Measurements from ENCODE around the gene ACTL8.

Gene ACTL8

GRCh38 chr1:17755120-17755519 is at the start of gene ACTL8:
ACTL8 (plus strand) TSS chr1:17755333; CDS start chr1:17823009, 67,676 bp downstream.
- no peak for FAIRE-seq

DNA sequence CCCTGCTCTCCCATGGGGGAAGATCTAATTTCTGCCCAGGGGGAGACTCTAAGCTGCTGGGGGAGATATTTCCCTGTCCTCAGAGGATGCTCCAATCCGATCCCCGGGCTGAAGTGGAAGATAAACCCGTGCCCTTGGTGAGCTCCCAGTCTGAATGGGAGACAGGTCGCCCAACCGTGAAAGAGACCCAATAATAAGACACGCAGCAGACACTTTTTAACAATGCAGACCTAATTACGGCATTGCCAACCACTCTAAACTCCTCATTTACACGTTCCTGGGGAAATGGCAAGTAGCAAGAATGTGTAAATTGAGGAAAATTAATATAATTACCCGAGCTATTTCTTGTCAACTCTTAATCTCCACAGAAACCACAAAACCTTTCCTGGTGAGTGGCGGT is 48.7 kb upstream of the ACTL8 start:
- no peak for FAIRE-seq

GRCh38 chr1:17709981-17710380 is 45.2 kb upstream of the ACTL8 start:
- FAIRE-seq: no peak

GRCh38 chr1:17710889-17711576 is 44.1 kb upstream of the ACTL8 start:
- no peak for FAIRE-seq

DNA sequence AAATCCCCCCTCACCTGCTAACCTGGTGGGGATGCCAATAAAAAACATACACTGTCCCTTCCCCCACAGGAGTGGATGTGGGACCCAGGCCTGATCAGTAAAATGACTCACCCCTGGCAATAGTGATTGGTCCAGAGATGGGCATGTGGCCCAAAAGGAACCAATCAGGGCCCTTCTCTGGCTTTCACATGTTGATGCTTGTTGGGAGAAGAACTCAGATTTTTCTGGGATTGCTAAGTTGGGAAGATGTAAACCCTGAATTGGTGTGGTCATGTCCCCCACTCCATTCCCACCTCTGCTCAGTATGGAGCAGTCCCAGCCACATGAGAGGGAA is 43.6 kb upstream of the ACTL8 start:
- no peak for FAIRE-seq

GRCh38 chr1:17711941-17712340 is 43.2 kb upstream of the ACTL8 start:
- FAIRE-seq: no peak

DNA sequence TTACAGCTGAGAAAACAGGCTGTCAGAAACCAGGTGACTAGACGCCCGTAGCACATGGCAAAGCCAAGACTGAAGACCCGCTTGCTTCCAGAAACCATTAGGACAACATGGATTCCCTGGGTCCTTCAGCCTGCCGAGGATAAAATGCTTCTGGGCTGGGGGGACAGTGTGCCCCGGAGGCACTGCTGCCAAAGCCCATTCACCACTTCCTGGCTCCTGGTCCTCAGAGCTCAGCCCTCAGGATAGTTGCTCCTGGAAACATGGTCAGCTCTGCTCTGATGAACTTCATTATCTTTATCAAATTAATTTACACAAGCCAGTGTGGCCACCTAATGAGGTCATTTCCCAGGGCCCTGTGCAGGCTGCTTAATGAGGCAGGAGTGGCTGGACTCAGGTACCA is 41.1 kb upstream of the ACTL8 start:
- FAIRE-seq: no peak

DNA sequence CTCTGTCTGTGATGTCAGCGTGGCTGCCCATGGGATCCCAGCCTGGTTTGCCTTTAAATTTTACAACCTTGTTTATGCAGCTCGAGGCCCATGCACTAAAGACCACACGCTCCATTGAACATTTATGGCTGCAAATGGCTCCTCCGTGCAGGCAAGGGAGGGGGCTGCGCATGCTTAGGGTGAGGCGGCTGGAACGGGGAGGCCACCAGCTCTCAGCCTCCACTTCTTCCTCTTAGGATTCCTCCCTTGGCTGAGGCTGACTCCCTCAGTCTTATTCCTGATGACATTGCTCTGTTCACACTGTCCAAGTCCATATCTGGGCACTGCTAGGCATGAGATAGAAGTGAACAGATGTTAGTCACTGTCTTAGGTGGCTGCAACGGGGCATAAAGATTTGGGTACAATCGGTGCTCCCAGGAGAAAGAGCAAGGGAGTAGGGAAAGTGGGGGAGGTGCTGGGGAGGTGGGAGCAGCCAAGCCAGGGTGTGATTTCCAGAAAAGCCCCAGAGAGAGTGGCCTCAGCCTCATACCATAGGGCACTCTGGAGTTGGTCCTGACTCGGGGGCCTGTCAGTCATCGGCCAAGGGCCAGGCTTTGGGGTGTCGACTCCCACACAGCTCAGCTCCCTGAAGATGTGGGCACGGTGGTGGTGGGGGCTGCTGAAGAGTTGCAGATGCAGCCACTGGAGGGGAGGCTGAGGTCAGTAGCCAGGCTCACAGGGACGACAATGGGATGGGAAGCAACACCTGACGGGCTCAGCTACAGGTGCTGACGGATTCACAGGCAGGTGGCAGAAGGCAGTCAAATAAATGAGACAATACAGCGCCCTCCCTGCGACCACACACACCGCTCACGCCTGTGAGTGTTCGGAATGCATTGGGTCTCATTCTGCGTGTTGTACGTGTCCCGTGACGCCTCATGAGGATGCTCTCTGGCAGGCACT is 37.3 kb upstream of the ACTL8 start:
- no peak for FAIRE-seq

- FAIRE-seq: no peak
Measured at GRCh38 chr1:17719874-17720273, 35.3 kb upstream of the ACTL8 start.

DNA sequence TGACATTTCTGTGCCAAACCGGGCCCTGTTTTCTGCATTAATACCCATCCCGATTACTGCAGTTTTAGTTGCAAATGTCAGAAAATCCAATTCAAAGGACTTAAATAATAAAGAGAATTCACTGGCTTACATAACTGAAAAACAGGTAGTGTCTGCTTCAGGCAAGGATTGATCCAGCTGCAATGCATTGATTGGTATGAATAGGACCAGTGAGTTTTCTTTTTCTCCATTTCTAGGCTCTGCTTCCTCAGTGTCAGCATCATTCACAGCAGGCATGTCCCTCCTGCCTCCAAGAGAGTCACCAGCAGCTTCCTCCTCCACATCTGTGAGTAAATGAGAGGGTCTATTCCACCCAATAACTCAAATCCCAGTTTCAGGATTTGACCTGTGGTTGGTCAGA is 33.7 kb upstream of the ACTL8 start:
- FAIRE-seq: no peak

GRCh38 chr1:17723684-17724083 is 31.4 kb upstream of the ACTL8 start:
- no peak for FAIRE-seq

DNA sequence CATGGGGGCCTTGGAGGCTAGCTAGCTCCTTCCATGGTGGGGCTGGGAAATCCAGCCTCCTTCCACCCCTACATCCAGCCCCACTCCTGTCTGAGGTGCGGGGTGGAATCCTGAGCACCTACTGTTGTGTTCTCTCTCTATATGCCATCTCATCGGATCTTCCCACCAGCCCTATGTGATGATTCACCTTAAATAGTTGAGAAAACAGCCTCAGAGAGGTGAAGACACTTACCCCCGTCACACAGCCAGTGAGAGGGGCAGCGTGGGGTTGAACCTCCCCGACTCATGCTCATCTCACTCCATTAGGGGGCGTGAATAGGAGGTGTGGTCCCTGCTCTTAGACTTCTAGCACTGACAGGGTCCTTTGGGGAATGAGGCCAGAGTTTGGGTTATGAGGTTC is 31.0 kb upstream of the ACTL8 start:
- no peak for FAIRE-seq

- no peak for FAIRE-seq
Measured at GRCh38 chr1:17725084-17725719, 29.9 kb upstream of the ACTL8 start.

- FAIRE-seq: no peak
Measured at GRCh38 chr1:17725811-17726582, 29.1 kb upstream of the ACTL8 start.

- FAIRE-seq: no peak
Measured at GRCh38 chr1:17728123-17728712, 26.9 kb upstream of the ACTL8 start.

DNA sequence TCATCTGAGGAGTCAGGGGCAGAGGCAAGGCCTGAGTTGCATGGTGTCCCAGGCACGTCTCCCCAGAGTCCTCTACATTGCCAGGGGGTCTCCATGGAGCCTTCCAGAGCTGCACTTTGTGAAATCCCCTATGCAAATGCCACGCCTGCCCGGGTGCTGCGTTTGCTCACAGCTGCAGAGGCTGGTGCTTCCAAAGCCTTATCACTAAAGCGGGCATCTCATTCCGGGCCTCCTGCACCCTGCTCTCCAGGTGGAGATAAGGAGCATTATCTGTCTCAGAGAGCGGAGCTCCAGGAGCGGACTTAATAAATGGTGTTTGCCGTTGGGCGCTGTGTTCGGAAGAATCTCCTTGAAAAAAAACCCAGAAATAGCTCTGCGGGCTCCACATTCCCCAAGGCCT is 25.9 kb upstream of the ACTL8 start:
- FAIRE-seq: no peak

DNA sequence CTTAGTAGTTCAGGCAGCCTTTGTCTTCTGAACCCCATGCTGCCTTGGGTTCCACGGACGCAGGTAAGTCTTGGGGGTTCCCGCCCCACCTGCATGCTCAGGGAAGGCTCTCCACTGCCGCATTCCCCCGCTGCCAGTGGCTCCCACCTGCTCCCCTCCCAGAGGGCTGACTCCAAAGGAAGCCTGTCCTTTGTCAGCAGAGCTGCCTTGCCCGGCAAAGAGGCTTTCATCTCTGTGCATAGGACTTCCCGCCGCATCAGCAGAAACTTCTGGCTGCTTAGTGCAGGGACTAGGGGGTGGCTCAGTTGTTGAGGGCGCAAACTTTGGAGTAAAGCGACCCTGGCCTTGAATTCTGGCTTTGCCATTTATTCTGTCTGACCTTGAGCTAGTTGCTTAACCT is 25.2 kb upstream of the ACTL8 start:
- FAIRE-seq: no peak

DNA sequence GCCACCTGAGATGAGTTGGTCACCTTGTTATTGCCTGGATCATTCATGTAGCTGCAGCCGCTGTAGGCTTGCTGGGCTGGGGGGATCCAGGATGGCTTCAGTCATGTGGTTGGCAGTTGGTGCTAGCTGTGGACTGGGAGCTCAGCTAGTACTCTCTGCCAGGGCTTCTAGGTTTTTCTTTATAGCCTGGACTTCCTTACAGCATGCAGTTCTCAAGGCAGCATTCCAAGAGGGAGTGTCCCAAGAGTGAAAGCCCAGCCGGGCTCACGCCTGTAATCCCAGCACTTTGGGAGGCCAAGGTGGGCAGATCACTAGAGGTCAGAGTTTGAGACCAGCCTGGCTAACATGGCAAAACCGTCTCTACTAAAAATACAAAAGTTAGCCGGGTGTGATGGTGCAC is 23.7 kb upstream of the ACTL8 start:
- no peak for FAIRE-seq

GRCh38 chr1:17732475-17732874 is 22.7 kb upstream of the ACTL8 start:
- FAIRE-seq: no peak

DNA sequence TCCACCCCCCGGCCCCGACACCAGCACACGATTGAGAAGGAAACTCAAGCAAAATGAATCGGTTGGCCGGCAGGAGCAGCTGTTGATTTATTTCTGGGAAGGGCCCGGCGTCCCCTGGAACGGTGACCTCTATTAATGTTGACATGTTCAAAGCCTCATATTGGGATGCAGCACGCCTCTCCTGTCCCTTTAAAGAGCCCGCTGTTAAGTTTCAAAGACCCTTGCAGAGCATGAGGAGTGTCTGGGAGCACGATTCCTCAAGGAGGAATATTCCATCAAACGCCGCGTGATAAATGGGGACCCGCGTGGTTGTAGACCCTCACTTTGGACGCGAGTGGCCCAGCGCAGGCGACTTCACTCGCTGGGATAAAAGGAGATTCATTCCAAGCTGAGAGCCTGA is 21.5 kb upstream of the ACTL8 start:
- FAIRE-seq: no peak

- no peak for FAIRE-seq
Measured at GRCh38 chr1:17734609-17735008, 20.5 kb upstream of the ACTL8 start.

DNA sequence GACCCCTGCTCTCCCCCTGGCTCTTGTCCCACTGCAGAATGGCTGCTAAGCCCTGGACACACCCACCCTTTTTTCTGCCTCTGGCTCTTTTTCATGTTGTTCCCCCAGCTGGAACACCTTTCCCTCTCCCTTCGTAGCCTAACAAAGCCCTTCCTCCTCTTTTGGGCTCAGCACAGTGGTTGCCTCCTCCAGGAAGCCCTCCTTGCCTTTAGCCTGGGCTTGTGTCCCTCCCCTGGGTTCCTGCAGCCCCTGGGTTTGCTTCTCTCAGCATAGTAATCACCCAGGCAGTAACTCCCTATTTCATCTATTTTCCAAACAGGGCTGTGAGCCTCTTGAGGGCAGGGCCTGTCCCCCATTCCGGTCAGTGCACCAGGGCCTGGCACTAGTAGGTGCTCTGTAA is 19.8 kb upstream of the ACTL8 start:
- FAIRE-seq: no peak

GRCh38 chr1:17735793-17736192 is 19.3 kb upstream of the ACTL8 start:
- FAIRE-seq: no peak
